Measurements from ENCODE around the gene LRP1-AS.

The LRP1-AS gene

GRCh38 chr12:57180321-57180989, 33.0 kb upstream of the LRP1-AS start:
- DNase-seq (ENCODE audit: low spot score) = no peak

- no peak for DNase-seq (ENCODE audit: low spot score)
Measured at GRCh38 chr12:57179331-57180086, 32.1 kb upstream of the LRP1-AS start.

- DNase-seq (ENCODE audit: low spot score) = no peak
Measured at GRCh38 chr12:57178213-57178612, 30.8 kb upstream of the LRP1-AS start.

GRCh38 chr12:57177354-57177753, 29.9 kb upstream of the LRP1-AS start:
- no peak for DNase-seq (ENCODE audit: low spot score)

- DNase-seq (ENCODE audit: low spot score) = no peak
Measured at GRCh38 chr12:57176846-57177245, 29.4 kb upstream of the LRP1-AS start.

GRCh38 chr12:57176139-57176477, 28.7 kb upstream of the LRP1-AS start:
- no peak for DNase-seq (ENCODE audit: low spot score)

GRCh38 chr12:57175428-57176138, 28.2 kb upstream of the LRP1-AS start:
- peak; percentile 71 for DNase-seq (ENCODE audit: low spot score)

- no peak for DNase-seq (ENCODE audit: low spot score)
Measured at GRCh38 chr12:57173683-57174082, 26.3 kb upstream of the LRP1-AS start.

GRCh38 chr12:57173089-57173488, 25.7 kb upstream of the LRP1-AS start:
- no peak for DNase-seq (ENCODE audit: low spot score)

GRCh38 chr12:57171668-57172067, 24.2 kb upstream of the LRP1-AS start:
- no peak for DNase-seq (ENCODE audit: low spot score)

- no peak for DNase-seq (ENCODE audit: low spot score)
Measured at GRCh38 chr12:57170927-57171326, 23.5 kb upstream of the LRP1-AS start.

GRCh38 chr12:57170408-57170807, 23.0 kb upstream of the LRP1-AS start:
- no peak for DNase-seq (ENCODE audit: low spot score)

- DNase-seq (ENCODE audit: low spot score) = no peak
Measured at GRCh38 chr12:57169969-57170368, 22.6 kb upstream of the LRP1-AS start.

GRCh38 chr12:57169046-57169795, 21.8 kb upstream of the LRP1-AS start:
- no peak for DNase-seq (ENCODE audit: low spot score)

- DNase-seq (ENCODE audit: low spot score) = no peak
Measured at GRCh38 chr12:57168058-57168457, 20.6 kb upstream of the LRP1-AS start.

- DNase-seq (ENCODE audit: low spot score) = no peak
Measured at GRCh38 chr12:57166971-57167371, 19.6 kb upstream of the LRP1-AS start.

- DNase-seq (ENCODE audit: low spot score) = no peak
Measured at GRCh38 chr12:57165741-57166140, 18.3 kb upstream of the LRP1-AS start.

GRCh38 chr12:57164966-57165625, 17.7 kb upstream of the LRP1-AS start:
- DNase-seq (ENCODE audit: low spot score) = no peak

- no peak for DNase-seq (ENCODE audit: low spot score)
Measured at GRCh38 chr12:57164454-57164853, 17.0 kb upstream of the LRP1-AS start.

GRCh38 chr12:57162553-57163125, 15.2 kb upstream of the LRP1-AS start:
- DNase-seq (ENCODE audit: low spot score) = no peak

GRCh38 chr12:57161491-57161890, 14.1 kb upstream of the LRP1-AS start:
- DNase-seq (ENCODE audit: low spot score) = no peak

- DNase-seq (ENCODE audit: low spot score) = no peak
Measured at GRCh38 chr12:57160741-57161140, 13.3 kb upstream of the LRP1-AS start.
